K562 (cell line): Measurements from ENCODE around the gene LPIN2. TPM values are rescaled to one million over a fixed set of nuclear protein-coding genes. Genes with fewer than 3 reads are reported as not detected.

Source experiments
- BHLHE40 ChIP-seq: IDR thresholded peaks from 2 replicates; pipeline ENCODE4 v1.6.1; 2011; ENCODE audit warnings: low read length, improper control_type of control experiment
- CAMTA2 ChIP-seq: fragments of 250-450 bp; sonication (Bioruptor Pico); conservative IDR thresholded peaks from 2 replicates; pipeline ENCODE4 v1.5.1; 2022
- CCNT2 ChIP-seq: IDR thresholded peaks from 2 replicates; pipeline ENCODE4 v1.6.1; 2011; ENCODE audit warnings: borderline replicate concordance, low read depth, mild to moderate bottlenecking, moderate library complexity, mixed read lengths, low read length; ENCODE audit not compliant: insufficient read length; ENCODE audit errors: extremely low read depth
- CREBBP ChIP-seq: IDR thresholded peaks from one replicate; pipeline ENCODE4 v1.6.1; 2012; ENCODE audit warnings: low read depth, mild to moderate bottlenecking, control low read depth, inconsistent platforms, low read length
- EGR1 ChIP-seq: fragments of 450-650 bp; conservative IDR thresholded peaks from 2 replicates; pipeline ENCODE4 v1.6.1; 2017; ENCODE audit warnings: mild to moderate bottlenecking
- ESRRA ChIP-seq: fragments of 450-650 bp; IDR thresholded peaks from 2 replicates; pipeline ENCODE4 v1.6.1; 2014; ENCODE audit warnings: low read depth, mild to moderate bottlenecking, moderate library complexity, borderline replicate concordance
- ETV5 ChIP-seq: sonication (generic); formaldehyde crosslinking; IDR thresholded peaks from 2 replicates; pipeline ENCODE4 v1.4.0; 2020; ENCODE audit warnings: low read depth, mild to moderate bottlenecking, missing genetic modification reagents
- FOXJ2 ChIP-seq: fragments of 200-800 bp; sonication (Bioruptor generic); IDR thresholded peaks from 2 replicates; pipeline ENCODE4 v1.6.1; 2016; ENCODE audit warnings: missing genetic modification characterization, missing compliant biosample characterization
- POLR3G ChIP-seq: IDR thresholded peaks from 2 replicates; pipeline ENCODE4 v1.6.1; 2011; ENCODE audit not compliant: insufficient read length, insufficient replicate concordance; ENCODE audit errors: extremely low read depth
- SAFB2 ChIP-seq: fragments of 200-400 bp; formaldehyde crosslinking; IDR thresholded peaks from 2 replicates; pipeline ENCODE4 v1.6.1; 2018; ENCODE audit warnings: borderline replicate concordance, low read length, low read depth, moderate library complexity; ENCODE audit not compliant: severe bottlenecking
- SIN3B ChIP-seq: fragments of 450-650 bp; IDR thresholded peaks from 2 replicates; pipeline ENCODE4 v1.6.1; 2017; ENCODE audit warnings: low read depth, mild to moderate bottlenecking, moderate library complexity
- SMAD4 ChIP-seq: fragments of 250-450 bp; sonication (Bioruptor Pico); conservative IDR thresholded peaks from 2 replicates; pipeline ENCODE4 v1.8.0; 2021; ENCODE audit warnings: inconsistent platforms, mild to moderate bottlenecking, moderate library complexity
- SREBF1 ChIP-seq: fragments of 150-350 bp; IDR thresholded peaks from 2 replicates; pipeline ENCODE4 v1.6.1; 2014; ENCODE audit warnings: antibody characterized with exemption, low read depth, low read length, borderline replicate concordance
- YY1 ChIP-seq, 3 experiments: IDR thresholded peaks; 2 replicates each; pipeline ENCODE4 v1.6.1; 2011; ENCODE audit warnings: low read length in 2 of 3, mild to moderate bottlenecking in 2 of 3, moderate library complexity in 2 of 3, borderline replicate concordance in 1 of 3, control low read depth in 1 of 3, low read depth in 1 of 3; ENCODE audit not compliant: insufficient read depth in 3 of 3, insufficient replicate concordance in 2 of 3, control insufficient read depth in 1 of 3, insufficient read length in 1 of 3; ENCODE audit errors: extremely low read depth in 1 of 3
- ZFX ChIP-seq: sonication (generic); formaldehyde crosslinking; IDR thresholded peaks from 2 replicates; pipeline ENCODE4 v1.8.0; 2022; ENCODE audit warnings: mild to moderate bottlenecking, missing genetic modification reagents, moderate library complexity
- ZKSCAN8 ChIP-seq: fragments of 200-800 bp; sonication (Bioruptor generic); IDR thresholded peaks from 2 replicates; pipeline ENCODE4 v1.6.1; 2016; ENCODE audit warnings: missing genetic modification characterization, missing compliant biosample characterization
- ZNF165 ChIP-seq: fragments of 250-450 bp; sonication (Bioruptor Pico); IDR thresholded peaks from 2 replicates; pipeline ENCODE4 v1.4.0; 2020; ENCODE audit warnings: borderline replicate concordance
- ZNF695 ChIP-seq: fragments of 450-650 bp; formaldehyde crosslinking; IDR thresholded peaks from 2 replicates; pipeline ENCODE4 v1.4.0; 2020; ENCODE audit warnings: mild to moderate bottlenecking, moderate library complexity
- polyA plus RNA-seq, 8 experiments: library from polyadenylated mRNA; depleted of rRNA in 4 of 8; stranded (reverse) in 5 of 8; unstranded in 3 of 8; fragments of >200 nt; fragmentation: Nextera tagmentation in 2 of 8; fragmentation: Illumina TruSeq in 1 of 8; extraction: Ambion mirVana in 2 of 8; extraction: Trizol in 1 of 8; gene quantifications; 2 replicates each; pipeline versions ENCODE4 v1.2.1 to v1.2.3, GENCODE V29; 2011 to 2014; ENCODE audit warnings: inconsistent platforms in 1 of 8, missing spikeins in 1 of 8
- total RNA-seq, 7 experiments: library from RNA; depleted of rRNA in 6 of 7; stranded (reverse); fragments of >200 nt in 6 of 7; fragmentation: Illumina TruSeq in 2 of 7; extraction: Trizol in 2 of 7; gene quantifications; 2 replicates each; pipeline versions ENCODE4 v1.2.1 to v1.2.3, GENCODE V29; 2011 to 2021; ENCODE audit warnings: low replicate concordance in 1 of 7
- TF ChIP-seq, protein P1 (sequence below): sonication (generic); formaldehyde crosslinking; IDR thresholded peaks from 2 replicates; pipeline ENCODE4 v1.8.0; 2022; ENCODE audit warnings: mild to moderate bottlenecking, missing genetic modification reagents
- TF ChIP-seq, protein P2 (sequence below): fragments of 450-650 bp; IDR thresholded peaks from 2 replicates; pipeline ENCODE4 v1.6.1; 2016; ENCODE audit warnings: antibody characterized with exemption
- TF ChIP-seq, protein P3 (sequence below): fragments of 250-450 bp; sonication (Bioruptor Pico); IDR thresholded peaks from 2 replicates; pipeline ENCODE4 v1.8.0; 2022; ENCODE audit warnings: moderate library complexity, mild to moderate bottlenecking, inconsistent platforms

The LPIN2 gene
- total and polyA plus RNA-seq, 9 of the 15 experiments (the other 6 are each of a cell fraction or from before 2014, with no cell fraction given) = 5.2 to 34.8 (median 24.6) TPM

DNA sequence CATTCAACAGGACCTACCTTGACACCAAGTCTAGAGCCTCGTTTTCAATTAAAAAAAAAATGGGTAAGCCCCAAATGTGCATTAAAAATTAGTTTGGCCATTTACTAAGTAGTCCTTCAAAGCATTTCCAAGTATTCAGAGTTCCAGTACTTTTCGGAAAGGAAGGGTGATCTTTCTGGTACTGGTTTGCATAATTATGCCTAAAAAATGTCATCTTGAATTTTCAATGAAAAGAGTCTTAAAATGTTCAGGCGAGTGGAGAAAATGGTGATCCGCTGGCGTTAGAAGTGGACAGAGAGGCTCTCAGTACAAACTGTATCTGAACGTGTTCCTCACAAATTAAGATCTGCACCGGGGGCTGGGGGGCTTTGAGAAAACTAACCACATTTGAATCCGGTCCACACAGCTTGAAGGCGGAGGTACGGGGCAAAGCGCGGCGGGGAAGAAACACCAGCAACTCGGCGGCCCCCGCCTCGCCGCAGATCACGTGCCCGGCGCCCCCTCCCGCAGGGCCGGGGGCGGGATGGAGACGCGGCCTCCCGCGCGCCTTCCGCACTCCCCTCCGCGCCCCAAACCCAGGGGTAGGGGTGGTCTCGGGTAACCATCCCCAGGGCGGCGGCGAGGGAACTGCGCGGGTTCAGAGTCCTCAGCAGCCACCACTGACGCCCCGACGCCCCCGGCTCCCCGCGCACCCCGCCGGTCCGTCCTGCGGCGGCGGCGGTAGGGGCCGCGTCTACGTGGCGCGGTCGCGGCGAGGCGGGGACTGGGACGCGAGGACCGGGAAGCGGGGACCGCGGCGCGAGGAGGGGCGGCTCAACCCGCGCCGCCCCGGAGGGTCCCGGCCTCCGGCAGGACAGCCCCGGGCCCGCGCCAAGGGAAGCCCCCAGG, 564 bp downstream of the LPIN2 start (continued):
- TF ChIP-seq, protein P1, sequence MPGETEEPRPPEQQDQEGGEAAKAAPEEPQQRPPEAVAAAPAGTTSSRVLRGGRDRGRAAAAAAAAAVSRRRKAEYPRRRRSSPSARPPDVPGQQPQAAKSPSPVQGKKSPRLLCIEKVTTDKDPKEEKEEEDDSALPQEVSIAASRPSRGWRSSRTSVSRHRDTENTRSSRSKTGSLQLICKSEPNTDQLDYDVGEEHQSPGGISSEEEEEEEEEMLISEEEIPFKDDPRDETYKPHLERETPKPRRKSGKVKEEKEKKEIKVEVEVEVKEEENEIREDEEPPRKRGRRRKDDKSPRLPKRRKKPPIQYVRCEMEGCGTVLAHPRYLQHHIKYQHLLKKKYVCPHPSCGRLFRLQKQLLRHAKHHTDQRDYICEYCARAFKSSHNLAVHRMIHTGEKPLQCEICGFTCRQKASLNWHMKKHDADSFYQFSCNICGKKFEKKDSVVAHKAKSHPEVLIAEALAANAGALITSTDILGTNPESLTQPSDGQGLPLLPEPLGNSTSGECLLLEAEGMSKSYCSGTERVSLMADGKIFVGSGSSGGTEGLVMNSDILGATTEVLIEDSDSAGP (CRISPR knock-in tag) = no peak
- TF ChIP-seq SREBF1 (no peak), SAFB2 (no peak), ZFX (CRISPR knock-in tag) (peak; percentile 88), CCNT2 (peak; percentile 84), ZKSCAN8 (CRISPR knock-in tag) (no peak), FOXJ2 (tag) (no peak), SMAD4 (peak; percentile 76; the same call in 1 of the 2 replicates), ETV5 (peak; percentile 67; the same call in 1 of the 2 replicates), ZNF695 (CRISPR knock-in tag) (no peak), POLR3G (no peak), CAMTA2 (CRISPR knock-in tag) (no peak), EGR1 (peak; percentile 94), SIN3B (no peak; the same call in none of the 2 replicates), ZNF165 (no peak), ESRRA (no peak), BHLHE40 (peak; percentile 97), CREBBP (no peak), YY1 (IDR thresholded peaks at IDR 0.05; ENCODE audit: borderline replicate concordance in 1 of 3, control insufficient read depth in 1 of 3, extremely low read depth in 1 of 3, insufficient read depth in 3 of 3, insufficient read length in 1 of 3, insufficient replicate concordance in 2 of 3, low read depth in 1 of 3, low read length in 2 of 3) (peak in 1 of 3 experiments; percentile 54)
- TF ChIP-seq, protein P2, sequence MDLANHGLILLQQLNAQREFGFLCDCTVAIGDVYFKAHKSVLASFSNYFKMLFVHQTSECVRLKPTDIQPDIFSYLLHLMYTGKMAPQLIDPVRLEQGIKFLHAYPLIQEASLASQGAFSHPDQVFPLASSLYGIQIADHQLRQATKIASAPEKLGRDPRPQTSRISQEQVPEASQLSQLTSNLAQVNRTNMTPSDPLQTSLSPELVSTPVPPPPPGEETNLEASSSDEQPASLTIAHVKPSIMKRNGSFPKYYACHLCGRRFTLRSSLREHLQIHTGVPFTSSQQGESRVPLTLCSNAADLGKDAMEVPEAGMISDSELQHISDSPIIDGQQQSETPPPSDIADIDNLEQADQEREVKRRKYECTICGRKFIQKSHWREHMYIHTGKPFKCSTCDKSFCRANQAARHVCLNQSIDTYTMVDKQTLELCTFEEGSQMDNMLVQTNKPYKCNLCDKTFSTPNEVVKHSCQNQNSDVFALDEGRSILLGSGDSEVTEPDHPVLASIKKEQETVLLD = no peak
- TF ChIP-seq, protein P3, sequence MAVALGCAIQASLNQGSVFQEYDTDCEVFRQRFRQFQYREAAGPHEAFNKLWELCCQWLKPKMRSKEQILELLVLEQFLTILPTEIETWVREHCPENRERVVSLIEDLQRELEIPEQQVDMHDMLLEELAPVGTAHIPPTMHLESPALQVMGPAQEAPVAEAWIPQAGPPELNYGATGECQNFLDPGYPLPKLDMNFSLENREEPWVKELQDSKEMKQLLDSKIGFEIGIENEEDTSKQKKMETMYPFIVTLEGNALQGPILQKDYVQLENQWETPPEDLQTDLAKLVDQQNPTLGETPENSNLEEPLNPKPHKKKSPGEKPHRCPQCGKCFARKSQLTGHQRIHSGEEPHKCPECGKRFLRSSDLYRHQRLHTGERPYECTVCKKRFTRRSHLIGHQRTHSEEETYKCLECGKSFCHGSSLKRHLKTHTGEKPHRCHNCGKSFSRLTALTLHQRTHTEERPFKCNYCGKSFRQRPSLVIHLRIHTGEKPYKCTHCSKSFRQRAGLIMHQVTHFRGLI (CRISPR knock-in tag) = no peak
